ENCODE data around the gene EFCAB8. TPM values are rescaled to one million over a fixed set of nuclear protein-coding genes. Genes with fewer than 3 reads are reported as not detected.
"Not testable (repeated sequence)": the region's sequence is repeated elsewhere in the genome, so short reads cannot be mapped to it uniquely, and the experiment has no call there.

EFCAB8 gene
- total and polyA plus RNA-seq, 8 donors, result 0.18 to 0.45 TPM; not detected in 6

- Histone ChIP-seq H3K27me3 (no peaks in the 10 kb centered on the region), H3K9me3 (no peaks in the 10 kb centered on the region), H3K4me1 (no peaks in the 10 kb centered on the region), H3K4me3 (no peak overlapping the region), H3K36me3 (peaks cover 7 to 26% (median 20%) of the 10 kb centered on the region in 4 donors), H3K27ac (no peak overlapping the region)
- 85 to 94% (median 89%) methylated on average over 7 of the region's 7 CpGs for WGBS, 5 donors
- no peak for DNase-seq
- intact Hi-C loops (cut with DNase I; ENCODE audit: low total_unique reads), result no loop called here
- TF ChIP-seq POLR2AphosphoS5 (IDR thresholded peaks at IDR 0.05) (no peak), EP300 (IDR thresholded peaks at IDR 0.05) (no peak), POLR2A (IDR thresholded peaks at IDR 0.05) (no peak), CTCF (IDR thresholded peaks at IDR 0.05) (no peak)
Observed at GRCh38 chr20:32861446-32861845, 2.7 kb downstream of the EFCAB8 start.

- Histone ChIP-seq H3K9me3 (no peaks in the 10 kb centered on the region), H3K4me1 (no peaks in the 10 kb centered on the region), H3K27me3 (no peaks in the 10 kb centered on the region), H3K4me3 (no peak overlapping the region), H3K27ac (no peak overlapping the region), H3K36me3 (no peaks in the 10 kb centered on the region)
- no peak for DNase-seq
- TF ChIP-seq POLR2A (IDR thresholded peaks at IDR 0.05), result no peak
- TF ChIP-seq EP300 (IDR thresholded peaks at IDR 0.05), result no peak
- TF ChIP-seq POLR2AphosphoS5 (IDR thresholded peaks at IDR 0.05), result no peak
- TF ChIP-seq CTCF (IDR thresholded peaks at IDR 0.05), result no peak
- 66 to 75% (median 70%) methylated on average over 2 of the region's 2 CpGs for WGBS, 5 donors
- intact Hi-C loops (cut with DNase I; ENCODE audit: low total_unique reads), result no loop called here
Observed at GRCh38 chr20:32869562-32869961, 10.8 kb downstream of the EFCAB8 start.

- H3K27me3 ChIP-seq; intact Hi-C loops (cut with DNase I; ENCODE audit: low total_unique reads); H3K9me3 ChIP-seq; H3K27ac ChIP-seq; H3K4me1 ChIP-seq; H3K4me3 ChIP-seq; DNase-seq; H3K36me3 ChIP-seq: not testable (repeated sequence)
- WGBS, 5 donors, result 86 to 98% (median 92%) methylated on average over 3 of the region's 3 CpGs
Observed at GRCh38 chr20:32870526-32870925, 11.8 kb downstream of the EFCAB8 start.

- DNase-seq, result no peak
- WGBS, 5 donors, result 77 to 86% (median 85%) methylated on average over 5 of the region's 5 CpGs
- no peak overlapping the region for H3K4me3 ChIP-seq
- no peaks in the 10 kb centered on the region for H3K27me3 ChIP-seq
- intact Hi-C loops (cut with DNase I; ENCODE audit: low total_unique reads), result no loop called here
- H3K36me3 ChIP-seq, result no peaks in the 10 kb centered on the region
- no peak for TF ChIP-seq CTCF (IDR thresholded peaks at IDR 0.05)
- no peak for TF ChIP-seq EP300 (IDR thresholded peaks at IDR 0.05)
- no peak for TF ChIP-seq POLR2A (IDR thresholded peaks at IDR 0.05)
- no peak for TF ChIP-seq POLR2AphosphoS5 (IDR thresholded peaks at IDR 0.05)
- H3K27ac ChIP-seq, result no peak overlapping the region
- no peaks in the 10 kb centered on the region for H3K4me1 ChIP-seq
- no peaks in the 10 kb centered on the region for H3K9me3 ChIP-seq
Observed at GRCh38 chr20:32870985-32871384, 12.3 kb downstream of the EFCAB8 start.

- no peaks in the 10 kb centered on the region for H3K27me3 ChIP-seq
- H3K36me3 ChIP-seq, result no peaks in the 10 kb centered on the region
- 56 to 73% (median 71%) methylated on average over 4 of the region's 4 CpGs for WGBS, 5 donors
- no peak for TF ChIP-seq EP300 (IDR thresholded peaks at IDR 0.05)
- TF ChIP-seq CTCF (IDR thresholded peaks at IDR 0.05), result no peak
- no peak for TF ChIP-seq POLR2AphosphoS5 (IDR thresholded peaks at IDR 0.05)
- no peak for TF ChIP-seq POLR2A (IDR thresholded peaks at IDR 0.05)
- H3K9me3 ChIP-seq, result no peaks in the 10 kb centered on the region
- no peak for DNase-seq
- intact Hi-C loops (cut with DNase I; ENCODE audit: low total_unique reads), result no loop called here
- H3K27ac ChIP-seq, result no peak overlapping the region
- H3K4me1 ChIP-seq, result no peaks in the 10 kb centered on the region
- H3K4me3 ChIP-seq, result no peak overlapping the region
Observed at GRCh38 chr20:32871627-32872160, 13.0 kb downstream of the EFCAB8 start.

All from stomach (tissue), 9 donors.